Testis (tissue), 3 donors: ENCODE measurements around the gene ARID2. TPM values are rescaled to one million over a fixed set of nuclear protein-coding genes. Genes with fewer than 3 reads are reported as not detected.

Experiments
- DNase-seq: peaks from one replicate; pipeline ENCODE4 v3.0.0-alpha.2; 2019
- H3K27ac ChIP-seq, 2 donors: fragments of 200-600 bp; sonication (generic); one replicate each; pipeline ENCODE4 v1.5.1; 2019
- H3K27me3 ChIP-seq: fragments of 200-600 bp; sonication (generic); one replicate; pipeline ENCODE4 v1.5.1; 2019
- H3K36me3 ChIP-seq: fragments of 200-600 bp; sonication (generic); one replicate; pipeline ENCODE4 v1.5.1; 2017; ENCODE audit warnings: low read depth; ENCODE audit errors: missing control alignments
- H3K4me1 ChIP-seq: fragments of 200-600 bp; sonication (generic); one replicate; pipeline ENCODE4 v1.5.1; 2019
- H3K4me3 ChIP-seq, 2 donors: fragments of 200-600 bp; sonication (generic); one replicate each; pipeline ENCODE4 v1.5.1; 2017 to 2019
- H3K9me3 ChIP-seq: fragments of 200-600 bp; sonication (generic); one replicate; pipeline ENCODE4 v1.5.1; 2017
- CTCF ChIP-seq, 3 experiments: fragments of 450-650 bp in 2 of 3; fragments of 200-600 bp in 1 of 3; sonication (generic) in 1 of 3; IDR thresholded peaks; one replicate each; pipeline ENCODE4 v1.5.1; 2016 to 2019; ENCODE audit warnings: antibody characterized with exemption in 3 of 3, mild to moderate bottlenecking in 2 of 3, moderate library complexity in 1 of 3
- POLR2A ChIP-seq: fragments of 450-650 bp; IDR thresholded peaks from one replicate; pipeline ENCODE4 v1.6.1; 2017; ENCODE audit warnings: antibody characterized with exemption, mild to moderate bottlenecking, moderate library complexity
- WGBS, 2 donors: methylation state at CpG; one replicate each; pipeline ENCODE4 v1.1.5; 2018; 5-methylcytosine and 5-hydroxymethylcytosine counted together
- intact Hi-C: fragments of 100-400 bp; cut with DNase I; formaldehyde crosslinking; loops from one replicate; pipeline ENCODE4 v1.15.1; 2023; ENCODE audit warnings: low total_unique reads
- polyA plus RNA-seq: library from polyadenylated mRNA; stranded (reverse); fragments of 350-450 nt; fragmentation: Illumina TruSeq; extraction: RNeasy Lipid Tissue Mini Kit (QIAGEN cat#74804); gene quantifications from one replicate; pipeline ENCODE4 v1.2.3, GENCODE V29; 2014; ENCODE audit warnings: low read depth, low replicate concordance; ENCODE audit not compliant: insufficient read depth
- total RNA-seq, 2 donors: library from RNA; depleted of rRNA; stranded (reverse); fragments of >200 nt; gene quantifications; one replicate each; pipeline ENCODE4 v1.2.3, GENCODE V29; 2016

The ARID2 gene
- total and polyA plus RNA-seq, 3 donors from 2014 or later = 50.4 to 82.2 (median 72.4) TPM

- DNase-seq = no peak
- 98 to 100% methylated on average over 1 of the region's 1 CpG for WGBS, 2 donors
- Histone ChIP-seq H3K4me1 (no peaks in the 10 kb centered on the region), H3K27ac (no peak overlapping the region), H3K27me3 (no peaks in the 10 kb centered on the region), H3K9me3 (no peaks in the 10 kb centered on the region), H3K36me3 (no peaks in the 10 kb centered on the region), H3K4me3 (no peak overlapping the region)
- TF ChIP-seq POLR2A (no peak), CTCF (IDR thresholded peaks at IDR 0.05) (no peak)
- intact Hi-C loops = no loop called here
These were observed 168.6 kb downstream of the ARID2 start for GRCh38 chr12:45898094-45898493.

- H3K4me3 ChIP-seq = no peak overlapping the region
- H3K27ac ChIP-seq = no peak overlapping the region
- H3K27me3 ChIP-seq = no peaks in the 10 kb centered on the region
- no peak for TF ChIP-seq CTCF (IDR thresholded peaks at IDR 0.05)
- TF ChIP-seq POLR2A = no peak
- H3K4me1 ChIP-seq = no peaks in the 10 kb centered on the region
- no peaks in the 10 kb centered on the region for H3K9me3 ChIP-seq
- intact Hi-C loops = no loop called here
- 80 to 84% methylated on average over 4 of the region's 4 CpGs for WGBS, 2 donors
- no peak for DNase-seq
- no peaks in the 10 kb centered on the region for H3K36me3 ChIP-seq
These were observed 178.4 kb downstream of the ARID2 start for GRCh38 chr12:45907955-45908354.

- Histone ChIP-seq H3K27ac (no peak overlapping the region), H3K36me3 (no peaks in the 10 kb centered on the region), H3K9me3 (no peaks in the 10 kb centered on the region), H3K4me3 (no peak overlapping the region), H3K27me3 (no peaks in the 10 kb centered on the region), H3K4me1 (peaks cover 8% of the 10 kb centered on the region)
- TF ChIP-seq CTCF (IDR thresholded peaks at IDR 0.05) = no peak
- TF ChIP-seq POLR2A = no peak
- DNase-seq = no peak
- WGBS, 2 donors = 55 to 56% methylated on average over 4 of the region's 4 CpGs
- intact Hi-C loops = no loop called here
These were observed 179.7 kb downstream of the ARID2 start for GRCh38 chr12:45909041-45909713.

- H3K27me3 ChIP-seq = no peaks in the 10 kb centered on the region
- WGBS, 2 donors = 49 to 56% methylated on average over 3 of the region's 3 CpGs
- intact Hi-C loops = no loop called here
- H3K27ac ChIP-seq = no peak overlapping the region
- no peaks in the 10 kb centered on the region for H3K9me3 ChIP-seq
- no peaks in the 10 kb centered on the region for H3K36me3 ChIP-seq
- TF ChIP-seq CTCF (IDR thresholded peaks at IDR 0.05) (no peak), POLR2A (no peak)
- peaks cover 8% of the 10 kb centered on the region for H3K4me1 ChIP-seq
- no peak overlapping the region for H3K4me3 ChIP-seq
- no peak for DNase-seq
These were observed 183.3 kb downstream of the ARID2 start for GRCh38 chr12:45912774-45913173.

- no peak for TF ChIP-seq POLR2A
- TF ChIP-seq CTCF (IDR thresholded peaks at IDR 0.05) = no peak
- H3K27ac ChIP-seq = no peak overlapping the region
- H3K4me3 ChIP-seq = no peak overlapping the region
- WGBS, 2 donors = 16 to 54% methylated on average over 2 of the region's 2 CpGs
- peaks cover 8% of the 10 kb centered on the region for H3K4me1 ChIP-seq
- DNase-seq = no peak
- H3K27me3 ChIP-seq = no peaks in the 10 kb centered on the region
- intact Hi-C loops = no loop called here
- H3K9me3 ChIP-seq = no peaks in the 10 kb centered on the region
- H3K36me3 ChIP-seq = no peaks in the 10 kb centered on the region
These were observed 184.1 kb downstream of the ARID2 start for GRCh38 chr12:45913631-45914030.
